Stimulated activated CD4-positive, alpha-beta T cell treated with anti-CD3 and anti-CD28 coated beads, Interleukin-15, amount 100 ng/mL, for 1 hour (primary cell): ENCODE measurements around the gene MEGF8.

Experiments
- DNase-seq, 2 donors: peaks; one replicate each; pipeline ENCODE4 v3.0.0-alpha.2; 2020; ENCODE audit warnings: low read depth in 1 of 2, low spot score in 1 of 2

Gene MEGF8

DNA sequence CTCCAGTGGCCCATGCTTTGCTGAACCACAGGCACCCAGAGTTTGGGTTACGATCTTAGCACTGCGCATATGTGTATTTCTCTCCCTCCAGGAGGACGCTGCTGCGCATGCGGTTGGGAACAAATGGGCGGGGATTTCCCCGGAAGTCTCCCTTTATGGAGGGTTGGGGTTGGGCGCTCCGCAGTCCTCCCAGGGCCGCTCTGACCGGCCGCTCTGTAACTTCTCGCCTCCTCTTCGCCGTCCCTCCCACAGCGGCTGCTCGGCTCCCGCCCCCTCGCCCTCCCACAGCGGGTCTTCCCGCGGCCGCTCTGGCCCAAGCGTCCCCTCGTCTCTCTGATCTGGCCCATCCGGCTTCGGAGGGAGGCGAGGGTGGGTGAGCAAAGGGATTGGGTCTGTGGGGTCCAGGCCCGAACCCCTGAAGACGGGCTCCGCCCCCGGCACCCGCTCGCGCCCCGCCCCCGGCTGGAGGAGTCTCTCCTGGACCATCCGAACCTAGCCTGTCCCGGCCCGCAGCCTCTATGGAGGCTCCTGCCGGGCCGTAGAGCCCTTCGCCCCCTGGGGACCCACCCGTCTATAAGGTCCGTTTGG, at the start of gene MEGF8:
Gene MEGF8, plus strand, starts transcription at position 328 of the 588 bp plus-strand sequence. CDS start 609 bp downstream, outside the sequence.
- peak; percentile 96 to 98 for DNase-seq

- no peak for DNase-seq
These were observed 49.2 kb upstream of the MEGF8 start for GRCh38 chr19:42276284-42276683.

GRCh38 chr19:42276821-42277220, 48.6 kb upstream of the MEGF8 start:
- DNase-seq, result no peak

GRCh38 chr19:42277821-42278451, 47.5 kb upstream of the MEGF8 start:
- DNase-seq, result no peak

DNA sequence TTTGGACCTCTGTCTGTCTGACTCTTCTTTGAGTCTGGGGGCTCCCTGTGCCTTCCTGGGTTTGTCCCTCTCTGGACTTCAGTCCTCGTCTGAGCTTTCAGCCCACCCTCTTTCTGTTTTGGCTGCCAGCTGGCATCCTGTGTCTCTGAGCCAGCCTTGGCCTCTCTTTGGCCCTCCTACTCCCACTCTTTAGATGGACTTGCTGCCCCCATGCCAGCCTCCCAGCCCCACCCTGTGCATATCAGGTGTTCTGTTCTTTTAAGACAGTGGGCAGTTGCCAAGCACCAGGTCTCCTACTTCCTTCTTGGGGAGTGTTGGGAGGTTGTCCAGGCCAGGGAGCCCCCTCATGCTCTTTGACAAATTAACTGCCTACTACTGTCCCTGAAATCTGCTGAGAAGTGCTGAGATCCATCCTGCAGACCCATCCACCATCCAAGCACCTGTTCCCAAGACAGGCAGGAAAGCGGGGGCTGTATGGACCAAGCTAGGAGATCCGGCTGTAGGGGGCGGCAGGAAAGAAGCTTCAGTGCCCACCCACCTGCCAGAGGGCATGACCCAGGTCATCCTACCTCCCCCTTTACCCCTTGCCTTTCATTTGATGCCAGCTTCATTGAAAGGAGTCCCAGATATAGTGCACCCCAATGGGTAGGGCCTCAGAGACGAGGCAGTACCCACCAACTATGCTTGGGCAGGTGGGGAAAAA, 46.8 kb upstream of the MEGF8 start:
- DNase-seq, result no peak

GRCh38 chr19:42279155-42279901, 46.1 kb upstream of the MEGF8 start:
- no peak for DNase-seq

DNA sequence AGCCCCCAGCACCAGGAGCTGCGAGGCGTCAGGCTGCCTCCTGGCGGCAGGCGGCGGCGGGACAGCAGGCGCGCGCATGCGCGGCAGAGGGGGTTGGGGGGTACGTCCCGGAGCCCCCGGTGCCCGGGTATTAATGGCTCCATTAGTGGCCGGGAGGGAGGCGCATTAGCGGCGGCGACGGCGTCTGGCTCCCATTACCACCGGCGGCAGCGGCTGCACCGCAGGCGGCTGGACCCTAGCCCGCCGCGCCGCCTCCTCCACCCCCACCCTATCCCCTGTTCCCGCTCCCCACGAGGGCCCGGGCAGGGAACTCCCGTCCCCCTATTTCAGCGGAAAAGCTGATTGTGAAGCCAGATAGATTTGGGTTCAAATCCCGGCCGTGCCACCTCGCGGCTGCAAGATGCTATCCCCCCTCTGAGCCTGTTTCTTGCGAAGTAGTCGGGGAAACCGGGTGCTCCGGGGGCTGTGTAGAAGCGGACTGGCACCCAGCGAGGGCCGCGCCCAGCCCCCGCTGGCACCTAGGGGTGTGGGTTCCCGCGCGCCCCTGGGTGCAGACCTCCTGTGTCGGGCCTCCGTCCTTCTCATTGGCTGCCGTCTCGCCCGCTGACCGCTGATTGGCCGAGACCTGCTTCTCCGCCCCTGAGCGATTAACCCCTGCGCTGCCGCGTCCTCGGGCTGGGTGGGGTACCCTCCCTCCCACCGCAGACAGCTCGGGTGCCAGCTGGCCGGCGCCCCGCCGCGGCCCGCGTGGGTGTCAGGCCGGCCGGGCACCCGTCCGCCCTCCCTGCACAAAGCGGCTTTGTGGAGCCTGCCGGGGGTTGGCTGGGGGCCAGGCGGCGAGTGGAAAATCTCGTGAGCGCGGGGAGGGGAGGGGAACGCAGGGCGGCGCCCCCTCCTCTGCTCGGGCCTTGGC, 45.3 kb upstream of the MEGF8 start:
- DNase-seq, result peak; percentile 72 to 74

- no peak for DNase-seq
These were observed 44.7 kb upstream of the MEGF8 start for GRCh38 chr19:42280815-42281145.

GRCh38 chr19:42281146-42281826, 44.1 kb upstream of the MEGF8 start:
- DNase-seq, result no peak

DNA sequence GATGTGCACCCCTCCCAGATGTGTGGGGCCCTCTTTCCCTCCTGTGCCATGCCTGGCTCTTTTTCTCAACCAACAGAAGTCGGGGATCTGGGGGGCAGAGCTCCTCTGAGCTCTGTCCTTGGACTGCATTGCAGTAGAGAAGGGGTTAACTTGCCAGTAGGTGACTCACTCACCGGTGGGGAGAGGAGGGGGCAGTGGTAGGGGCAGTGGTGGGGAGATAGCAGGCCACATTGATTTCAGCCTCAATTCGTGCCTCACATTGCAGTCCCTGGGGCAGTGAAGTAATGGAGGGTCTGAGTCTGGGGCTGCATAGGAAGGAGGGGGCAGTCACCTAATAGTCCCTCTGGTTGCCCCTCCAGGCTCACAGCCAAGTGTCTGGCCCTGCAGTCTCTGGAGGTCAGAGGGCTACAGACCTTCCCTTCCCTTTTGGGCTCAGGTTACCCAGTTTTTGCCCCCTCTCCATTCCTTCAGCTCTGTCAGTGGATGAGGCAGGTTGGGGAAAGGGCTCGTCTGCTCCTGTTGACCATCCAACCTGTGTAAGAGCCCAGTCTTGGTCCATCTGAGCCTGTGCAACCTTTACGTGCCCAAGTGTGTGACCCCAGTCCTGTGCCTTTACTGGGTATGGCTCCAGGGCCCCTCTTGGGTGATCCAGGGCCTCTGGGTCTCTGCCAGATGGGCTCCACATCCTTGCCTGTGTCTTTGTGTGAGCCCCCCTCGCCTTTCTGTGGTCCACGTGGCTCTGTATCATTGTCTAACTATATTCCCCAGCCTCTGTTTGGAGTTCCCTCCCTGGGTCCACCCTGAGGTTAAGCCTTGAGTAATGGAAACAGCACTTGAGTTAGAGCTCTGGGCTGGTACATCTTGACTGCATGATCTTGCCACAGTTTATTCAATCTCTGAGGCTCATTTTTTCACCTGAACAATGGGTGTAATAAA, 43.3 kb upstream of the MEGF8 start:
- DNase-seq, result no peak

GRCh38 chr19:42282819-42283187, 42.6 kb upstream of the MEGF8 start:
- no peak for DNase-seq

GRCh38 chr19:42283188-42284065, 42.0 kb upstream of the MEGF8 start:
- DNase-seq, result peak; percentile 95 to 96

GRCh38 chr19:42284066-42284501, 41.4 kb upstream of the MEGF8 start:
- DNase-seq, result peak; percentile 72 to 78

- DNase-seq, result no peak
These were observed 40.7 kb upstream of the MEGF8 start for GRCh38 chr19:42284591-42285341.

GRCh38 chr19:42285541-42285941, 39.9 kb upstream of the MEGF8 start:
- no peak for DNase-seq

GRCh38 chr19:42285988-42286348, 39.5 kb upstream of the MEGF8 start:
- DNase-seq, result no peak

DNA sequence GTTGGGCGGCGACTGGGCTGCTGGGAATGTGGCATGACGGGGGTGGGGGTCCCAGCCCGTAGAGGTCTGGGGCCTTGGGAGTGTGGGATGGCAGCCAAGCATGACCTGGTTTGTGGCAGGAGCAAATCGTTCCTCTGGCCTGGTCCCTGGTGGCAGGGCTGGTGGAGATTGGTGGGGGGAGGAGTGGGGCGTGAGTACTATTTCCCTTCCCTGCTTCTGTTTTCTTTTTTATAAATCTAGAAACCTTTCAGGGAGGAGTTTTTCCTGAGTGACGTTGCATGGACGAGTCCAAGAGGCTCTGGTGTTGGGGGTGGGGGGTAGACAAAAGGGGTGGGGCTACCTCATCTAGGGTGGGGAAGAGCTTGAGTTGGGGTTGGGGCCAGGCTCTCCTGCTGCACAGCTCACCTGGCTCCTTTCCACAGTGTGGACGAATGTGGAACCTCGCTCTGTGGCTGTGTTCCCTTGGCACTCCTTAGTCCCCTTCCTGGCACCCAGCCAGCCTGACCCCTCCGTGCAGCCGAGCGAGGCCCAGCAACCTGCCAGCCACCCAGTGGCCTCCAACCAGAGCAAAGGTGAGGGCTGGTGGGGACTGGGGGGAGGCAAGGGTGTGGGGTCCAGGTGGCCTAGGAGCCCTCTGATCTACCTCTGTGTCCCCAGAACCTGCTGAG, 39.0 kb upstream of the MEGF8 start:
- DNase-seq, result no peak
